Upper lobe of left lung (tissue), 6 donors: ENCODE data around the gene AKAP5. TPM values are rescaled to one million over a fixed set of nuclear protein-coding genes. Genes with fewer than 3 reads are reported as not detected.

Experiments
- ATAC-seq, 2 donors: fragments of 200-7000 bp; cut with Tn5 transposase; one replicate each; pipeline ENCODE4 v1.9.1; 2022; ENCODE audit warnings: mild to moderate bottlenecking in 2 of 2, moderate library complexity in 2 of 2; ENCODE audit not compliant: low FRiP score in 2 of 2
- DNase-seq, 2 donors: peaks; one replicate each; pipeline ENCODE4 v3.0.0-alpha.2; 2019 to 2020
- H3K27ac ChIP-seq, 4 donors: fragments of 200-600 bp; sonication (generic); one replicate each; pipeline ENCODE4 v1.5.1; 2016 to 2019
- H3K27me3 ChIP-seq, 4 donors: fragments of 200-600 bp; sonication (generic); one replicate each; pipeline ENCODE4 v1.5.1; 2017 to 2019
- H3K36me3 ChIP-seq, 4 donors: fragments of 200-600 bp; sonication (generic); one replicate each; pipeline ENCODE4 v1.5.1; 2016 to 2019
- H3K4me1 ChIP-seq, 4 donors: fragments of 200-600 bp; sonication (generic); one replicate each; pipeline ENCODE4 v1.5.1; 2018 to 2019
- H3K4me3 ChIP-seq, 4 donors: fragments of 200-600 bp; sonication (generic); one replicate each; pipeline ENCODE4 v1.5.1; 2017 to 2019; ENCODE audit warnings: mild to moderate bottlenecking in 2 of 4, moderate library complexity in 1 of 4
- H3K9me3 ChIP-seq, 4 donors: fragments of 200-600 bp; sonication (generic); one replicate each; pipeline ENCODE4 v1.5.1; 2018 to 2019
- CTCF ChIP-seq, 6 experiments: fragments of 450-650 bp in 4 of 6; fragments of 200-600 bp in 2 of 6; sonication (generic) in 2 of 6; IDR thresholded peaks; one replicate each; pipeline ENCODE4 v1.5.1; 2016 to 2019; ENCODE audit warnings: antibody characterized with exemption in 6 of 6
- EP300 ChIP-seq, 4 donors: sonication (generic); formaldehyde crosslinking; IDR thresholded peaks; one replicate each; pipeline ENCODE4 v1.5.1; 2017; ENCODE audit warnings: antibody characterized with exemption in 4 of 4, control low read depth in 2 of 4
- POLR2A ChIP-seq, 4 donors: fragments of 450-650 bp; IDR thresholded peaks; one replicate each; pipeline ENCODE4 v1.5.1; 2016 to 2017; ENCODE audit warnings: antibody characterized with exemption in 4 of 4, mild to moderate bottlenecking in 2 of 4
- POLR2AphosphoS5 ChIP-seq, 2 donors: sonication (generic); formaldehyde crosslinking; IDR thresholded peaks; one replicate each; pipeline ENCODE4 v1.5.1; 2017; ENCODE audit warnings: antibody characterized with exemption in 2 of 2
- WGBS, 2 donors: methylation state at CpG; one replicate each; pipeline ENCODE4 v1.1.5; 2017 to 2018; 5-methylcytosine and 5-hydroxymethylcytosine counted together
- total RNA-seq, 6 donors: library from RNA; depleted of rRNA in 4 of 6; stranded (reverse); fragments of >200 nt in 4 of 6; gene quantifications; one replicate each; pipeline versions ENCODE4 v1.1.0 to v1.2.1, GENCODE V29; 2016 to 2021
- donor health status: DM: no; HTN: no; CAD: no; lungs with moderate emphysema.
- donor health status: DM: no; HTN: yes; CAD: no; lungs with severe emphysema.

Gene AKAP5
- total RNA-seq, 6 donors from 2014 or later = 1.0 to 5.4 (median 2.5) TPM

- TF ChIP-seq CTCF (IDR thresholded peaks at IDR 0.05) (peak in 4 of 6 experiments; percentile 16 to 45 (median 35)), POLR2A (IDR thresholded peaks at IDR 0.05) (no peak)
- Histone ChIP-seq H3K36me3 (peaks cover 0 to 6% (median 2%) of the 10 kb centered on the region in 4 donors), H3K27ac (no peak overlapping the region), H3K4me3 (no peak overlapping the region), H3K4me1 (no peaks in the 10 kb centered on the region), H3K9me3 (no peaks in the 10 kb centered on the region), H3K27me3 (no peaks in the 10 kb centered on the region)
- no peak for ATAC-seq
- no peak for DNase-seq
Observed at GRCh38 chr14:64478634-64479250, 13.4 kb downstream of the AKAP5 start.

- Histone ChIP-seq H3K36me3 (peaks cover 0 to 48% (median 18%) of the 10 kb centered on the region in 4 donors), H3K4me3 (no peak overlapping the region), H3K27ac (no peak overlapping the region), H3K9me3 (no peaks in the 10 kb centered on the region), H3K4me1 (no peaks in the 10 kb centered on the region), H3K27me3 (no peaks in the 10 kb centered on the region)
- TF ChIP-seq POLR2A (IDR thresholded peaks at IDR 0.05) (no peak), CTCF (IDR thresholded peaks at IDR 0.05) (no peak), EP300 (IDR thresholded peaks at IDR 0.05) (no peak), POLR2AphosphoS5 (IDR thresholded peaks at IDR 0.05) (no peak)
- no peak for ATAC-seq
- no peak for DNase-seq
- 89 to 95% methylated on average over 5 of the region's 5 CpGs for WGBS, 2 donors
Observed at GRCh38 chr14:64488590-64489099, 23.3 kb downstream of the AKAP5 start.

GRCh38 chr14:64491637-64492036, 26.3 kb downstream of the AKAP5 start:
- Histone ChIP-seq H3K27ac (no peak overlapping the region), H3K27me3 (no peaks in the 10 kb centered on the region), H3K36me3 (peaks cover 0 to 43% (median 21%) of the 10 kb centered on the region in 4 donors), H3K4me1 (no peaks in the 10 kb centered on the region), H3K9me3 (no peaks in the 10 kb centered on the region), H3K4me3 (no peak overlapping the region)
- 88 to 90% methylated on average over 2 of the region's 2 CpGs for WGBS, 2 donors
- DNase-seq (no peak), ATAC-seq (no peak)
- TF ChIP-seq POLR2A (IDR thresholded peaks at IDR 0.05) = no peak
- no peak for TF ChIP-seq EP300 (IDR thresholded peaks at IDR 0.05)
- TF ChIP-seq POLR2AphosphoS5 (IDR thresholded peaks at IDR 0.05) = no peak
- no peak for TF ChIP-seq CTCF (IDR thresholded peaks at IDR 0.05)

GRCh38 chr14:64493455-64493854, 28.2 kb downstream of the AKAP5 start:
- Histone ChIP-seq H3K9me3 (no peaks in the 10 kb centered on the region), H3K4me1 (no peaks in the 10 kb centered on the region), H3K27me3 (no peaks in the 10 kb centered on the region), H3K4me3 (no peak overlapping the region), H3K27ac (no peak overlapping the region), H3K36me3 (peaks cover 0 to 28% (median 12%) of the 10 kb centered on the region in 4 donors)
- DNase-seq (no peak), ATAC-seq (no peak)
- TF ChIP-seq POLR2A (IDR thresholded peaks at IDR 0.05) (no peak), EP300 (IDR thresholded peaks at IDR 0.05) (no peak), POLR2AphosphoS5 (IDR thresholded peaks at IDR 0.05) (no peak), CTCF (IDR thresholded peaks at IDR 0.05) (no peak)
- WGBS, 2 donors = 86 to 94% methylated on average over 3 of the region's 3 CpGs

- H3K4me1 ChIP-seq = peaks cover 0 to 12% (median 5%) of the 10 kb centered on the region in 4 donors
- ATAC-seq (no peak), DNase-seq (no peak)
- peaks cover 0 to 10% (median 5%) of the 10 kb centered on the region in 4 donors for H3K36me3 ChIP-seq
- TF ChIP-seq POLR2A (IDR thresholded peaks at IDR 0.05) (no peak), POLR2AphosphoS5 (IDR thresholded peaks at IDR 0.05) (no peak), CTCF (IDR thresholded peaks at IDR 0.05) (no peak), EP300 (IDR thresholded peaks at IDR 0.05) (no peak)
- no peak overlapping the region for H3K4me3 ChIP-seq
- no peaks in the 10 kb centered on the region for H3K9me3 ChIP-seq
- no peaks in the 10 kb centered on the region for H3K27me3 ChIP-seq
- H3K27ac ChIP-seq = no peak overlapping the region
Observed at GRCh38 chr14:64495252-64495651, 30.0 kb downstream of the AKAP5 start.
